Left renal pelvis (tissue), 4 donors: ENCODE data around the gene LIPT1. TPM values are rescaled to one million over a fixed set of nuclear protein-coding genes. Genes with fewer than 3 reads are reported as not detected.
"Not testable (repeated sequence)": the region's sequence is repeated elsewhere in the genome, so short reads cannot be mapped to it uniquely, and the experiment has no call there.

Experiments
- DNase-seq, 4 donors: peaks; one replicate each; pipeline ENCODE4 v3.0.0-alpha.2; 2013; ENCODE audit warnings: low read depth in 4 of 4, low spot score in 3 of 4
- polyA plus RNA-seq, 4 donors: library from polyadenylated mRNA; unstranded; fragments of 120-200 nt; gene quantifications; one replicate each; pipeline ENCODE4 v1.2.1, GENCODE V29; 2013; ENCODE audit not compliant: insufficient read length in 4 of 4

Gene LIPT1
- polyA plus RNA-seq, 4 donors, result 11.9 to 19.5 (median 14.4) TPM

DNA sequence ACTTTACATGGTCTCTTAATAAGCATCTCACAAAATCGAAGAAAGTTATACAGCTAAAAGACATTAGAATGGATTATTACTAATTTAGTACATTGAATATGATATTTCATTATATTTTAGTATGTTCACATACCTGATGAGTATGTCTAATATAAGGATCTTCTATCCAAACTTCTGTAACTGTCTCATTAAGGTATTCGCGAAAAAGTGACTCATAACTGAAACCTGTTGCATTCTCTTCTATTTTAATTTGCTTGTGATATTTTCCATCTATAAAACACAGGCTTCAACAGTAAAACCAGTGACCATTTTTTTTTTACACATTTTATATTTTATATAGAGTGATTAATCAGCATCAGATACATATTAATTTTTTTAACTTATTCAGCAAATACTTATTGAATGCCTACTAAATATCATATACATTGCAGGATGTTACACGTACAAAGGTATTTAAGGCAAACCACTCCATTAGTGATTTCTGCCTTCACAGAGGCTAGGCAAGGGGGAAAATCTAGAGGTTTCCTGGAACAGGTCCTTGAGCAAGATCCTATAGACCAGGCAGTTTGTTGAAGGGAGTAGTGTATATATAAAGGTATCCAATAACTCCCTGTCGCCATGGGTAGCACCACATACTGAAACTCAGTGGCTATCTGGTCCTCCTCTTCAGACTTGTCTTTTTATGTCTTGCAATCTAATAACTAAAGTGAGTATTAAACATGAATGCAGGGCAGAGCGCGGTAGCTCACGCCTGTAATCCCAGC is 16.8 kb downstream of the LIPT1 start:
- no peak for DNase-seq

DNA sequence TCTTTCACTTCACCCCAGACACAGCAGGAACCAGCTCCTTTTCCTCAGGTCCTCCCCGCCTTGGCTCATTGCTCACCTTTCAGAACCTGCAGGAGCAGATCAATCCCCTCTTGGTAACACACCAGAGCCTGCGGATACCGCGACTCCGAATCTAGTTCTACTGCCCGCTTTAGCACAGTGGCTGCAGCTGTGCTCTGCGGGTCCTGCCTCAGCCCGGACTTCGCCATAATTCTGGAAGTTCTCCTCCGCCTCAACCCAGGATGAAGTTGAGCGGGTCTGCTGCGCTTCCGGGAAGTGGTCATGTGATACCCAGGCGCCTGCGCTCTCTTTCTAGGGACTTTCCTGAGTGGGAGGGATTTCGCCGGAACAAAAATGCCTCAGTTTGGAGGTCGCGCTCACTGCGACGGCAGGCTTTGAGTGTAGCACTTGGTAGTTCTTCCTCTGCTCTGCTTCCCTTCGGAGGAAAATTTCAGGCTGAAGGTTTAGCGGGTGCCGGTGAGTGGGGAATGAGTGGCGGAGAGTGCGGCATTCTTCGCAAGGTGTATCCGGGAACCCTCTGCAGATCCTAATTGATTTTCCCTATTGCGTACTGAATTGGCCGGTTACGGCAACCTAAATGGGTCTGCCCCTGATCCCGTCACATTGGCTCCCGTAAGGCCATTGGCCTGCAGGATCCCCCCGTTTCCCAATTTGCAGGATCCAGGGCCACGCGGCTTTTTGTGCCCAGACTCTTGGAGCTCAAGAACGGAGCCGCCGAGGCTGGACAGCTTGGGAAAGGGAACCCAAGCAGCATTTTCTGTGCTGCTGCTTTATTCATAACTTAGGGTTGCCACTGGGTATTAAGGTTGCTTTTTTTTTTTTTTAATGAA is 26.2 kb downstream of the LIPT1 start, which contains the start of the genes MITD1 and MRPL30:
Gene MITD1, minus strand, starts transcription at position 304 of the 869 bp plus-strand sequence. Its CDS starts 77 bp downstream, at position 227.
Gene MRPL30, plus strand, starts transcription at position 430 of the 869 bp plus-strand sequence. CDS start 5,020 bp downstream, outside the sequence.
- peak; percentile 91 to 95 (median 93) for DNase-seq

DNA sequence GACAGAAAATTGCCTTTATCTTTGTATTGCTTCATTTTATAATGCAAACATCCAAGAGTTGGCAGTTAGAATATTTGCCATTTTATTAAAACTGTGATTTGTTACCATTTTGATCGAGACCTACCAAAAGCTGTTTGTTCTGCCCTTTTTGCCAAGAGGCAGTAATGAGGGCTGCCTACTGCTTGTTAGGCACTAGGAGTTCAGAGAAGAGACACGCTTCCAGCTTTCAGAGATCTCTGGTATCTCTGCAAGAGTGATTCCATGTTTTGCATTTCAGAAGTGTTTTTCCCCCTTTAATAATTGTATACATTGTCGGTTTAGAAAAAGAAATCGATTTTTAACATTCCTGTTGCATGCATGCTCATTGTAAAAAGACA is 26.8 kb downstream of the LIPT1 start:
- DNase-seq, result no peak

DNA sequence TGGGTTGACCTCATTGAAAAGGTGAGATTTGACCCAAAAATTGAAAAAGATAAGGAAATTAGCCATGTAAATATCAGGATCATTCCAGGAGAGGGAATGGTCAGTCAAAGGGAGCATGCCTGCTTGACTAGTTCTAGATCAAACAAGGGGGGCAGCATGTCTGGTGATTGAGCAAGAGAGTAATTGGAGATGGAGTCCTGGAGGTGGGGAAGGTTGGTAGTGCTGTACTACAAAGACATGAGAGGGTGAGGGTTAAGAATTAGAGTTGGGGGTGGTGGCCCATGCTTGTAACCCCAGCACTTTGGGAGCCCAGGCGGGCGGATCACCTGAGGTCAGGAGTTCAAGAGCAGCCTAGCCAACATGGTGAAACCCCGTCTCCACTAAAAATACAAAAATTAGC is 28.3 kb downstream of the LIPT1 start:
- no peak for DNase-seq

DNA sequence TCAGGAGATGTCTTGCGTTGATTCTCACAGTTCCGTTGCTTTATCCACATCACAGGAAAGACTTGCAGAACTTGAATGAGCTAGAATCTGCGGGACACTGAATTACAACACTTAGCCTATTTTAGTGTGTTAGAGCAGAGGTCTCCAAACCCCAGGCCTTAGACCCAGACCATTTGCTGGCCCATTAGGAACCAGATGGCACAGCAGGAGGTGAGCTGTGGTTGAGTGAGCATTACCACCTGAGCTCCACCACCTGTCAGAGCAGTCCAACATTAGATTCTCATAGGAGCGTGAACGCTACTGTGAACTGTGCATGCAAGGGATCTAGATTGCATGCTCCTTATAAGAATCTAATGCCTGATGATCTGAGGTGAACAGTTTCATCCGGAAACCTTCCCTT is 30.0 kb downstream of the LIPT1 start:
- no peak for DNase-seq

DNA sequence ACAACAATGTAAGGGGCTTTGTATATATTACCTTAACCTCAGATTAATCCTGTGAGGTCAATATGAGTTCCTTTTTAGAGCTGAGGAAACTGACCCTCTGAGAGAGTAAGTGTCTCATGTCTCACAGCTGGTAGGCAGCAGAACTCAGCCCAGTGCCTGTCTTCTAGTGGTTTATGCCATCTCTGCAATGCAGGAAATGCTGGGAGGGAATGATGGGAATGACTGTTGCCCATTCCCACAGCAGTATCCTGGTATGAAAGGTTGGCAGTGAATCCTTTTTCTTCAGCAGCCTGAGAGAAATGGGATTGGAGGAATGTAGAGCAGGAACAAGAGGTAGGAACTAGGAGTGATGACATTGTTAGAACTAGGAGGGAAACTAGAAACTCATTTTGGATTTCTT is 32.2 kb downstream of the LIPT1 start:
- no peak for DNase-seq

DNA sequence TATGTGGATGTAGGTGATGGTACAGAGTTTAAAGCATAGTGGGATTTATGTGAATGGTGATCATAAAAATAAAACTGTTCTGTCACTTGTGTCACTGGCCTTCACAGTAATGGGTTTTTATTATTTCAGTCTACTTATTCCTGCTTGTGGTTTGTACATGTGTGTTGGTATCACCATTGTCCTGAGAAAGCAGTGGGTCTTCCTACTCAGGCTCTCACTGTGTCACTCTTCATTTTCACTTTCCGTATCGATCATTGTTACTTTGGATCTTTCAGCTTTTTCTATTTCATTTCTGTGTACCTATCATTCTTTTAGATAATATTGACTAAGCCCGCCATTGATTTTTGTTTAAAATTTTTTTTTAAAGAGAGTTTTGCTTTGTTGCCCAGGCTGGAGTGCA is 33.6 kb downstream of the LIPT1 start:
- no peak for DNase-seq

DNA sequence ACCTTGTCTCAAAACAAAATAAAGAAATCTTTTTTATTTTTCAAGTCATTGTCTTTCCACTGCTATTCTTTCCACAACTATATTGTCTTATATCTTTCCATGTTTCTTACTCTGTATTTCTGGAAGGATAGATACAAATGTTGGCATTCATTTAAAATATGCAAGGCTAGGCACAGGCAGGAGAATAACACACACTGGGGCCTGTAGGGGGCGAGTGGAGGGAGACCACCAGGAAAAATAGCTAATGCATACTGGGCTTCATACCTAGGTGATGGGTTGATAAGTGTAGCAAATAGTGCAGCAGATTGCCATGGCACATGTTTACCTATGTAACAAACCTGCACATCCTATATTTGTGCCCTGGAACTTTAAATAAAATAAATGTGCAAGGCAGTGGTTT is 35.8 kb downstream of the LIPT1 start:
- no peak for DNase-seq

DNA sequence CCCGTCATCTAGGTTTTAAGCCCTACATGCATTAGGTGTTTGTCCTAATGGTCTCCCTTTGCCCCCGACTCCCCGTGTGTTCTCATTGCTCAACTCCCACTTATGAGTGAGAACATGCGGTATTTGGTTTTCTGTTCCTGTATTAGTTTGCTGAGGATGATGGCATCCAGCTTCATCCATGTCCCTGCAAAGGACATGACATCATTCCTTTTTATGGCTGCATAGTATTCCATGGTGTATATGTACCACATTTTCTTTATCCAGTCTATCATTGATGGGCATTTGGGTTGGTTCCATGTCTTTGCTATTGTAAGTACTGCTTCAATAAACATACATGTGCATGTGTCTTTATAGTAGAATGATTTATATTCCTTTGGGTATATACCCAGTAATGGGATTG is 37.6 kb downstream of the LIPT1 start:
- DNase-seq, result not testable (repeated sequence)

DNA sequence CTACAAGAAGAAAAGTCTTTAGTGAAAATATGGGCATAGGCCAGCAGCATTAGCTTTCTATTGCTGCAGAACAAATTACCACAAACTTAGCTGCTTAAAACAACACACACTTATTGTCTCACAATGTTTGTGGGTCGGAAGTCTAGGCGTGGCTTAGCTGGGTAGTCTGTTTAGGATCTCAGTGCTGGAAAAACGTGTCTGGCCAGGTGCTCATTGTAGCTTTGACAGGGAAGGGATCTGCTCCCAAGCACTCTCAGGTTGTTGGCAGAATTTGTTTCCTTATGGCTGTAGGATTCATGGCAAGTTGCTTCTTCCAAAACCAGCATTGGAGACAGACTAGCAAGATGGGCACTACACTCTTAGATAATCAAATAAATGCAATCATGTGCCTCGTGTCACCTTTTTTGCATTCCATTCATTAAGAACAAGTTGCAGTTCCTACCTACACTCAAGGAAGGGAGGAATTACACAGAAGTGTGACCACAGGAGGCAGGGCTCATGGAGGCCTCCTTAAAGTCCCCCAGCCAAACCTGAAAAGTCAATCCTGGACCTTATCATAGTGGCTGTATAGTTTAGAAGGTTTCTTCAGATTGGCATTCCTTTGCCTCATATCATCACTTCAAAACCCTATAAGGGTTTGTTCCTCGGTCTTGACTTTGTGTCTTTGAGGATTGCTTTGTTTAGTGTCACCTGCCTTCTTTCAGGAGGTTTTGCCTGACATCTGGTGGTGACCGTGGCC is 43.5 kb downstream of the LIPT1 start:
- no peak for DNase-seq

DNA sequence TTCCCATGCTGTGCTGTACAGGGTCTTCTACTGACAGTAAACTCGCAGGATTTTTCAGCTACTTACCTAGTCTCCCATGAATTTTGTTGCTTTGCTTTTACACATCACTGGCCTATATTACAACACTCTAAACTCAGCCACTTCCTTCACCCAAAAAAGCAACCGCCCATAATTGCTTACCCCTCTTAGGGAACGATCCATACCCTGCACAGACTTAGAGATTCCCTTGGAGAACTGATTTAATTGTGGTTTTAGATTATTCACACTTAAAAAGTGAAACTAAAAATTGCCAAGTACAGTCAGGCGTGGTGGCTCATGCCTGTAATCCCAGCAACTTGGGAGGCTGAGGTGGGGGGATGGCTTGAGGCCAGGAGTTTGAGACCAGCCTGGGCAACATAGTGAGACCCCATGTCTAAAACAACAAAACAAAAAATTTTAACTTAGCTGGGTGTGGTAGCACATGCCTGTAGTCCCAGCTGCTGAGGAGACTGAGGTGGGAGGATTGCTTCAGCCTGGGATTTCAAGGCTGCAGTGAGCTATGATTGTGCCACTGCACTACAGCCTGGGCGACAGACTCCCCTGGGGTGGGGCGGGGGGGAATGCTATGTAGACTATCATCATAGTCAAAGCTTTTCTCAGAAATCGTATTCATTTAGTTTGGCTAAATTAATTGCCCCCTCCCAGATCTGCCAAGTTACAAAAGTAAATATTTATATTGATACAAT is 45.5 kb downstream of the LIPT1 start:
- no peak for DNase-seq

DNA sequence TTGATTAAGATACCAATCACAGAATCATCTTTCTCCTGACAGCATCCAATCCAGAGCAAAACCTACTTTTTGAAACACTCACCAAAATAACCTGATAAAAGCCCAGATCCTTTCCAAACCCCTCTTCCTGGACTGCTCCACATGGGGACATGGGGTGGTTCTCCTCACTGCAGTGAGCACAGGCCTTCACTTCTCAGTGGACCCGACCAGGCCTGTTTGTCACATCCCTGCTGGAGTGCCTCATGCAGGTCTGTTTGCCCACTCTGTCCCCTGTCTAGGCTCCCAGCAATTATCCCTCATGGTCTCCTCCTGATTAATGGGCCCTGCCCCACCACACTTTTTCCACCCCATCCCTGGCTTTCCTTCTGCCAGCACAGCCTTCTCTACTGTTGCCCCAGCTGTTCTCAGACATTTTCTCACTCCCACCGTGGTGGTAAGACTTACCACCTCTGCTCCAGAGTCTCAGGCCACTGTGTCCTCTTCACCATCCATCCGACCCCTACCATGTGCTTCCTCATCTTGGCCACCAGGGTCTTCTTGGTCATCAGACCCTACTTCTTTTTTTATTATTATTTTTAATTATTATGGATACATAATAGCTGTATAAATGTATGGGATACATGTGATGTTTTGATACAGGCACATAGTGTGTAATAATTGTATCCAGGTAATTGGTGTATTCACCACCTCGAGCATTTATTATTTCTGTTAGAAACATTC is 47.4 kb downstream of the LIPT1 start:
- DNase-seq, result no peak

DNA sequence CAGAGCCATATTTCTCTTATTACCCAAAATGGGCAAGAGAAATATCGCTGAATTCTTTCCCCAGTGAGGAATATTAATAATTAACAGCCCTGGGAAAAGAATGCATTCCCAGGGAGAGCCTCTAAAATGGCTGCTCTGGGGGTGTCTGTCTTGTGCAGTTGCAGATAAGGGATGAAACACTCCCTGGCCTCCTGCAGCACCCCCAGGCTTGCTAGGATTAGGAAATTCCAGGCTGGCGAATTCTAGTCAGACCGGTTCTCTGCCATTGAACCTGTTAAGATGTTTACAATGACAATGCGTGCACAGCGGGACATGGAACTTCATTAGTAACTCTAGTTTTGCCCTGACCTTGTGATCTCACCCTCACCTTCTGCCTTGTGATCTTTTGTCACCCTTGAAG is 50.7 kb downstream of the LIPT1 start:
- no peak for DNase-seq

Other genes starting within 250 kb of the LIPT1 start
- gene CRACDL, start 218.7 kb upstream of the LIPT1 start, polyA plus RNA-seq, result 1 to 10 TPM; 1.5 to 3.2 (median 2.7) TPM
- 10 to 100 TPM in 3 of 4 donors, 1 to 10 TPM in 1; 1.5 to 11.6 (median 11.4) TPM for gene C2orf15, start 13.3 kb upstream of the LIPT1 start, polyA plus RNA-seq
- gene TSGA10, start within 50 bp of the LIPT1 start, polyA plus RNA-seq, result 10 to 100 TPM in 3 of 4 donors, 1 to 10 TPM in 1; 4.6 to 19.9 (median 12.6) TPM
- 10 to 100 TPM; 39.8 to 54.3 (median 51.6) TPM for gene MITD1, start 26.1 kb downstream of the LIPT1 start, polyA plus RNA-seq
- 10 to 100 TPM; 37.3 to 57.7 (median 51.0) TPM for gene MRPL30, start 26.2 kb downstream of the LIPT1 start, polyA plus RNA-seq
- under 1 TPM in 3 of 4 donors, not detected in 1; 0.33 to 0.49 (median 0.36) TPM for gene LYG2, start 100.7 kb downstream of the LIPT1 start, polyA plus RNA-seq
- 1 to 10 TPM; 1.4 to 6.4 (median 3.4) TPM for gene LYG1, start 146.2 kb downstream of the LIPT1 start, polyA plus RNA-seq
- 10 to 100 TPM; 36.0 to 46.2 (median 41.8) TPM for gene TXNDC9, start 181.4 kb downstream of the LIPT1 start, polyA plus RNA-seq
- 10 to 100 TPM; 53.7 to 83.2 (median 68.2) TPM for gene EIF5B, start 182.4 kb downstream of the LIPT1 start, polyA plus RNA-seq